Loucy (cell line): Measurements from ENCODE around the gene PCLO.
"Not testable (repeated sequence)": the region's sequence is repeated elsewhere in the genome, so short reads cannot be mapped to it uniquely, and the experiment has no call there.

Source experiments
- CTCF ChIP-seq: fragments of 200-600 bp; sonication (generic); conservative IDR thresholded peaks from 2 replicates; pipeline ENCODE4 v1.5.1; 2014; ENCODE audit warnings: mild to moderate bottlenecking, antibody characterized with exemption, low read length
- EZH2phosphoT487 ChIP-seq: fragments of 200-600 bp; IDR thresholded peaks from 2 replicates; pipeline ENCODE4 v1.6.1; 2018; ENCODE audit warnings: antibody characterized with exemption, mild to moderate bottlenecking, moderate library complexity, borderline replicate concordance

DNA sequence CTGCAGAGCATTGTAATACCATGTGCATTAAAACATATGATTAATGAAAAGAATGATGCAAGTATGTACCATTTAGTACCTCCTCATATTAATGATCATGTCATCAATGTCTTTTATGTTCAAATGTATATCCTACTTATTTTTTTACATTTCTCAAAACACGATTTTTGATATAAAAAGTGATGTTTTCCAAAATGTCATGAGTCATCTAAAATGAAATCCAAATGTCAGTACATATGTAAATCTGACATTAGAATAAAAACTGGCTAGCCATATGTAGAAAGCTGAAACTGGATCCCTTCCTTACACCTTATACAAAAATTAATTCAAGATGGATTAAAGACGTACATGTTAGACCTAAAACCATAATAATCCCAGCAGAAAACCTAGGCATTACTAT lies 261.6 kb downstream of the PCLO start:
- not testable (repeated sequence) for TF ChIP-seq CTCF, EZH2phosphoT487
